HG03045 (cell line): ENCODE measurements around the gene SLC22A13.

Experiments
- ATAC-seq: cut with Tn5 transposase; IDR thresholded peaks from one replicate; pipeline ENCODE4 v1.9.1; 2021; ENCODE audit warnings: mild to moderate bottlenecking, moderate library complexity; ENCODE audit not compliant: unreplicated experiment

SLC22A13 gene

DNA sequence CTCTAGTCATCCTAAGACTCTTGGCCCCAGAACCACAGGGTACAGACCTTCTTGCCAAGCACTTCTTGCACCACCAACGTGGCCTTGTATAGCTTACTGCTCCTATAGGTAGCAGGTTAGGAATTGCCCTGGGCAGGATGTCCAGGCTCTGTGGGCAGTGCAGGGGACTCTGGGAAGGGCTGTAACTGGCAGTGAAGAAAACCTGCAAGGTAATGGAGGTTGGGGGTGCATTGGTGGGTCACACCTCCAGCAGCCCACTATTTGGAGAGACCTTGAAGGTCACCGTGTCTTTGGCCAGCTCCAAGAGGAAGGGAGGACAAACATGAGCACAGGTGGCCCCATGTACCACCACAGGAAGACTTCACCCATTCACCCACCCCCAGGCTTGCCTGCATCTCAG, 59.6 kb downstream of the SLC22A13 start:
- ATAC-seq: no peak

DNA sequence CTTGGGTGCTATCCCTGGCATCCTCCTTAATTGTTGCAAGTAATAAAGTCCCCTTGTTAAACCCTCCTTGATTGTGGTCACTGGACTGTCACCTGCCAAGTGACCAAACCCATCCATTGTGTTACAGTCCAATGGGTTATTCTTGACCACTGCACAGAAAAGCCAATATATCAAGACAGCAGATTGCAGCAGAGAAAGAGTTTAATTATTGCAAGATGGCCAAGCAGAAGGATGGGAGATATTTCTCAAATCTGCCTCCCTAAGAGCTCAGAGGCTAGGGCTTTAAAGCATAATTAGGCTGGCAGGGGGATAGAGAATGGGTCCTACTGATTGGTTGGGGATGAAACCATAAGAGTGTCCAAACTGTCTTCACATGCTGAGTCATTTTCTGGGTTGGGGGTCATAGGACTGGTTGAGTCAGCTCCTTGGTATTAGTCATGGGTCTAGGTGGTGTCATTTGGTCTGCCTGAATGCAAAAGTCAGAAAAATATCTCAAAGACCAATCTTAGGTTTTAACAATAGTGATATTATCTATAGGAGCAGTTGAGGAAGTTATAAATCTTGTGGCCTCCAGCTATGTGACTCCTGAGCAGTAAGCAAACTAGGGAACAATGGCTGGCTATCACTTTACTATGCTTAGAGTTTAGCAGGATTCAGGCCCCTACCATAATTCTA, 61.9 kb downstream of the SLC22A13 start:
- no peak for ATAC-seq
